OCI-LY1 (cell line): ENCODE measurements around the gene FOXF1.

Experiments used
- EZH2 ChIP-seq: fragments of 200-600 bp; sonication (generic), shearing (Covaris generic); IDR thresholded peaks from 2 replicates; pipeline ENCODE4 v1.8.0; 2017; ENCODE audit warnings: borderline replicate concordance, mixed run types, mild to moderate bottlenecking, antibody characterized with exemption, low read length, moderate library complexity, mixed read lengths
- TF ChIP-seq, protein P1 (sequence below): fragments of 200-600 bp; sonication (generic), shearing (Covaris generic); IDR thresholded peaks from 2 replicates; pipeline ENCODE4 v1.5.1; 2017; ENCODE audit warnings: mild to moderate bottlenecking, antibody characterized with exemption, low read length, moderate library complexity, mixed read lengths

DNA sequence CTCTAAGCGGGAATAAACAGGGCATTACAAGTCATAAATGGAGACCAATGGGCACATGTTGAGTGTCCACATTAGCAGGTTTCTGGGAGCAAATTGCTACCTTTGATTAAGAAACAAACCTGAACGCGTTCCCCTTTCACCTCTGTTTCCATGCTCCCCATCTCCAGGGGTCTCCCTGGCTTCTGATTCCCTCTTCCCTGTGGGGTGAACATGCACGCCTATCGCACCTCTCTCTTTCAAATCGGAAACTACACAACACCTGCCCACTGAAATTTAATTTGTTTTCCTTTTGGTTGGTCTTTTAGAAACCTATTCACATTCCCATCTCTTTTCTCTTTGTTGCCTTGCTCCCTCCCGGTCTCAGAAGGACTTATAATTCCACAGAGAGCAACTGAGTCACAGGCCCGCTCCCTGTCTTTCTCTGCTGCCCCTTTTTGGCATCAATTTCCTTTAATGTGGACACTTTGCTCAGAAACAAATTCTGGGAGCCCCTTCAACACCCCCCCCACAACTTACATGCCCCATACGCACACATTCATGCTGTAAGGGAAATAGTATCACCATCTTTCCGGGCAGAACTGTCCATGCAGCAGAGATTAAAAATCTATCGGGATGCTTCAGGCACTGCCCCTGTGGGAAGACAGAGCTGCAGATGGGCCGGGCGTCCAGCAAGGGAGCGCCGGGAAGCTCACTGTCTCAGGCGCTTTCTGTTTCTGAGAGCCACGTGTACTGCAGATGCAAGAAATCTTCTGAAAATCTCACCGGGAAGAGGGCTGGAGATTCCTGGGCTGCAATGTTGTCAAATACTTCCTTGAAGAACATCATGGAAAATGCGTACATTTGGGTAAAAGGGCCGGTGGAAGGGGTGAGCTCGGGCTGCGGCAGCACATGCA, 7.2 kb upstream of the FOXF1 start:
- no peak for TF ChIP-seq EZH2
- TF ChIP-seq, protein P1, sequence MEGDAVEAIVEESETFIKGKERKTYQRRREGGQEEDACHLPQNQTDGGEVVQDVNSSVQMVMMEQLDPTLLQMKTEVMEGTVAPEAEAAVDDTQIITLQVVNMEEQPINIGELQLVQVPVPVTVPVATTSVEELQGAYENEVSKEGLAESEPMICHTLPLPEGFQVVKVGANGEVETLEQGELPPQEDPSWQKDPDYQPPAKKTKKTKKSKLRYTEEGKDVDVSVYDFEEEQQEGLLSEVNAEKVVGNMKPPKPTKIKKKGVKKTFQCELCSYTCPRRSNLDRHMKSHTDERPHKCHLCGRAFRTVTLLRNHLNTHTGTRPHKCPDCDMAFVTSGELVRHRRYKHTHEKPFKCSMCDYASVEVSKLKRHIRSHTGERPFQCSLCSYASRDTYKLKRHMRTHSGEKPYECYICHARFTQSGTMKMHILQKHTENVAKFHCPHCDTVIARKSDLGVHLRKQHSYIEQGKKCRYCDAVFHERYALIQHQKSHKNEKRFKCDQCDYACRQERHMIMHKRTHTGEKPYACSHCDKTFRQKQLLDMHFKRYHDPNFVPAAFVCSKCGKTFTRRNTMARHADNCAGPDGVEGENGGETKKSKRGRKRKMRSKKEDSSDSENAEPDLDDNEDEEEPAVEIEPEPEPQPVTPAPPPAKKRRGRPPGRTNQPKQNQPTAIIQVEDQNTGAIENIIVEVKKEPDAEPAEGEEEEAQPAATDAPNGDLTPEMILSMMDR: no peak
